KOPT-K1 (cell line): ENCODE data around the gene HLX.

Source experiments
- H3K27ac ChIP-seq: fragments of 200-600 bp; sonication (generic); 2 replicates; pipeline ENCODE4 v1.5.1; 2016; ENCODE audit warnings: antibody characterized with exemption, mild to moderate bottlenecking, low read depth, low read length; ENCODE audit not compliant: poor library complexity, severe bottlenecking
- H3K36me3 ChIP-seq: fragments of 200-600 bp; sonication (generic); 2 replicates; pipeline ENCODE4 v1.5.1; 2017; ENCODE audit warnings: antibody characterized with exemption, mild to moderate bottlenecking, low read length, moderate library complexity; ENCODE audit not compliant: insufficient read depth
- H3K9me3 ChIP-seq: fragments of 200-600 bp; sonication (generic); 2 replicates; pipeline ENCODE4 v1.5.1; 2017; ENCODE audit warnings: antibody characterized with exemption, low read length, mild to moderate bottlenecking; ENCODE audit not compliant: insufficient read depth, poor library complexity, severe bottlenecking

Gene HLX

GRCh38 chr1:220888417-220888986 lies 9.3 kb downstream of the HLX start:
- no peak overlapping the region for H3K27ac ChIP-seq
- H3K9me3 ChIP-seq = peaks cover 7% of the 10 kb centered on the region
- H3K36me3 ChIP-seq = no peaks in the 10 kb centered on the region

GRCh38 chr1:220889333-220889732 lies 10.1 kb downstream of the HLX start:
- Histone ChIP-seq H3K9me3 (peaks cover 7% of the 10 kb centered on the region), H3K27ac (no peak overlapping the region), H3K36me3 (no peaks in the 10 kb centered on the region)

- H3K27ac ChIP-seq = no peak overlapping the region
- H3K36me3 ChIP-seq = no peaks in the 10 kb centered on the region
- peaks cover 7% of the 10 kb centered on the region for H3K9me3 ChIP-seq
Measured at GRCh38 chr1:220889848-220890287, 10.6 kb downstream of the HLX start.

- H3K27ac ChIP-seq = no peak overlapping the region
- H3K9me3 ChIP-seq = peaks cover 12% of the 10 kb centered on the region
- H3K36me3 ChIP-seq = no peaks in the 10 kb centered on the region
Measured at GRCh38 chr1:220890602-220891001, 11.4 kb downstream of the HLX start.

- no peak overlapping the region for H3K27ac ChIP-seq
- no peaks in the 10 kb centered on the region for H3K36me3 ChIP-seq
- peaks cover 16% of the 10 kb centered on the region for H3K9me3 ChIP-seq
Measured at GRCh38 chr1:220891224-220892085, 12.2 kb downstream of the HLX start.

GRCh38 chr1:220892086-220892376 lies 12.8 kb downstream of the HLX start:
- H3K36me3 ChIP-seq = no peaks in the 10 kb centered on the region
- H3K9me3 ChIP-seq = peaks cover 16% of the 10 kb centered on the region
- no peak overlapping the region for H3K27ac ChIP-seq

GRCh38 chr1:220892997-220893700 lies 13.9 kb downstream of the HLX start:
- H3K36me3 ChIP-seq = no peaks in the 10 kb centered on the region
- peaks cover 16% of the 10 kb centered on the region for H3K9me3 ChIP-seq
- H3K27ac ChIP-seq = no peak overlapping the region

- Histone ChIP-seq H3K27ac (no peak overlapping the region), H3K9me3 (peaks cover 16% of the 10 kb centered on the region), H3K36me3 (no peaks in the 10 kb centered on the region)
Measured at GRCh38 chr1:220893701-220894024, 14.4 kb downstream of the HLX start.

- H3K36me3 ChIP-seq = no peaks in the 10 kb centered on the region
- H3K9me3 ChIP-seq = peaks cover 16% of the 10 kb centered on the region
- no peak overlapping the region for H3K27ac ChIP-seq
Measured at GRCh38 chr1:220894025-220894923, 15.0 kb downstream of the HLX start.

GRCh38 chr1:220894924-220895256 lies 15.6 kb downstream of the HLX start:
- Histone ChIP-seq H3K27ac (no peak overlapping the region), H3K36me3 (no peaks in the 10 kb centered on the region), H3K9me3 (peaks cover 16% of the 10 kb centered on the region)

- H3K27ac ChIP-seq = no peak overlapping the region
- peaks cover 16% of the 10 kb centered on the region for H3K9me3 ChIP-seq
- no peaks in the 10 kb centered on the region for H3K36me3 ChIP-seq
Measured at GRCh38 chr1:220895412-220895946, 16.2 kb downstream of the HLX start.

- no peak overlapping the region for H3K27ac ChIP-seq
- peaks cover 16% of the 10 kb centered on the region for H3K9me3 ChIP-seq
- H3K36me3 ChIP-seq = no peaks in the 10 kb centered on the region
Measured at GRCh38 chr1:220896092-220896491, 16.8 kb downstream of the HLX start.

GRCh38 chr1:220900842-220901241 lies 21.6 kb downstream of the HLX start:
- Histone ChIP-seq H3K36me3 (no peaks in the 10 kb centered on the region), H3K9me3 (peaks cover under 1% of the 10 kb centered on the region), H3K27ac (no peak overlapping the region)

- no peaks in the 10 kb centered on the region for H3K36me3 ChIP-seq
- H3K9me3 ChIP-seq = no peaks in the 10 kb centered on the region
- no peak overlapping the region for H3K27ac ChIP-seq
Measured at GRCh38 chr1:220901881-220902280, 22.6 kb downstream of the HLX start.

GRCh38 chr1:220902916-220903315 lies 23.7 kb downstream of the HLX start:
- Histone ChIP-seq H3K27ac (no peak overlapping the region), H3K36me3 (no peaks in the 10 kb centered on the region), H3K9me3 (no peaks in the 10 kb centered on the region)
